Measurements from ENCODE around the gene MPI. TPM values are rescaled to one million over a fixed set of nuclear protein-coding genes. Genes with fewer than 3 reads are reported as not detected.

The MPI gene
- polyA plus RNA-seq, 1 experiment: 105 TPM

- TF ChIP-seq CTCF (IDR thresholded peaks at IDR 0.05; ENCODE audit: insufficient read depth, low read depth, low read length): no peak
- CTCF ChIA-PET: interaction anchor here (0.6 to 3.0 kb wide), 4 partner anchors 19 to 135 kb away, joined by 3 to 7 read pairs (median 4); no protein-coding TSS in a partner anchor
- Histone ChIP-seq H3K36me3 (ENCODE audit: control insufficient read depth, insufficient read depth, low read length) (peaks cover 29% of the 10 kb centered on the region), H3K27me3 (ENCODE audit: control insufficient read depth, insufficient read depth, low read length) (no peaks in the 10 kb centered on the region), H3K4me3 (ENCODE audit: low read depth, low read length) (no peak overlapping the region)
- POLR2A ChIA-PET: no interaction called here
- no peak for DNase-seq (ENCODE audit: low read depth)
Measured at GRCh38 chr15:74903676-74904075, 13.8 kb downstream of the MPI start.

GRCh38 chr15:74904190-74904805, 14.5 kb downstream of the MPI start:
- TF ChIP-seq CTCF (IDR thresholded peaks at IDR 0.05; ENCODE audit: insufficient read depth, low read depth, low read length): no peak
- Histone ChIP-seq H3K4me3 (ENCODE audit: low read depth, low read length) (no peak overlapping the region), H3K27me3 (ENCODE audit: control insufficient read depth, insufficient read depth, low read length) (no peaks in the 10 kb centered on the region), H3K36me3 (ENCODE audit: control insufficient read depth, insufficient read depth, low read length) (peaks cover 28% of the 10 kb centered on the region)
- POLR2A ChIA-PET: no interaction called here
- no peak for DNase-seq (ENCODE audit: low read depth)
- CTCF ChIA-PET: interaction anchor here (1.0 to 3.0 kb wide), 2 partner anchors 133 to 136 kb away, joined by 4 to 7 read pairs; no protein-coding TSS in a partner anchor

- Histone ChIP-seq H3K4me3 (ENCODE audit: low read depth, low read length) (peak overlapping the region; percentile 78), H3K27me3 (ENCODE audit: control insufficient read depth, insufficient read depth, low read length) (no peaks in the 10 kb centered on the region), H3K36me3 (ENCODE audit: control insufficient read depth, insufficient read depth, low read length) (peaks cover 18% of the 10 kb centered on the region)
- TF ChIP-seq CTCF (IDR thresholded peaks at IDR 0.05; ENCODE audit: insufficient read depth, low read depth, low read length): no peak
- CTCF ChIA-PET: interaction anchor here (1.0 to 3.0 kb wide), 7 partner anchors 9 to 138 kb away, joined by 3 to 7 read pairs (median 4); partner anchors contain the start of gene CSK
- POLR2A ChIA-PET: interaction anchor here (1.3 kb wide), 1 partner anchor 16 kb away, joined by 3 read pairs; the partner anchor contains the start of gene MPI
- DNase-seq (ENCODE audit: low read depth): no peak
Measured at GRCh38 chr15:74906067-74906449, 16.2 kb downstream of the MPI start.

- POLR2A ChIA-PET: interaction anchor here (0.5 to 1.3 kb wide), 2 partner anchors 17 to 31 kb away, joined by 3 read pairs; partner anchors contain the start of gene MPI
- Histone ChIP-seq H3K27me3 (ENCODE audit: control insufficient read depth, insufficient read depth, low read length) (no peaks in the 10 kb centered on the region), H3K4me3 (ENCODE audit: low read depth, low read length) (peak within 1 kb of the TSS; percentile 78), H3K36me3 (ENCODE audit: control insufficient read depth, insufficient read depth, low read length) (peaks cover 16% of the 10 kb centered on the region)
- no peak for TF ChIP-seq CTCF (IDR thresholded peaks at IDR 0.05; ENCODE audit: insufficient read depth, low read depth, low read length)
- CTCF ChIA-PET: interaction anchor here (0.5 to 1.7 kb wide), 7 partner anchors 13 to 135 kb away, joined by 3 to 5 read pairs (median 4); partner anchors contain the start of gene CSK
- DNase-seq (ENCODE audit: low read depth): no peak
Measured at GRCh38 chr15:74906450-74907162, 16.8 kb downstream of the MPI start, which contains the start of gene FAM219B. FAM219B (minus strand) TSS chr15:74906851; CDS start chr15:74906800, 51 bp downstream.

All from BJ (cell line).